Liver (tissue), 9 donors: ENCODE measurements around the gene NEB. TPM values are rescaled to one million over a fixed set of nuclear protein-coding genes. Genes with fewer than 3 reads are reported as not detected.
"Not testable (repeated sequence)": the region's sequence is repeated elsewhere in the genome, so short reads cannot be mapped to it uniquely, and the experiment has no call there.

Experiments used
- DNase-seq: peaks from one replicate; pipeline ENCODE4 v3.0.0-alpha.2; 2017; ENCODE audit warnings: low spot score
- H3K27ac ChIP-seq, 2 donors: one replicate each; pipeline ENCODE4 v1.7.0; 2013; ENCODE audit warnings: inconsistent platforms in 2 of 2, low read length in 2 of 2, control low read depth in 1 of 2, low read depth in 1 of 2, mild to moderate bottlenecking in 1 of 2
- H3K27me3 ChIP-seq, 4 donors: one replicate each; pipeline versions ENCODE4 v1.6.1 to v1.7.0; 2013; ENCODE audit warnings: low read length in 3 of 4, inconsistent platforms in 1 of 4, mild to moderate bottlenecking in 1 of 4, moderate library complexity in 1 of 4; ENCODE audit not compliant: control insufficient read depth in 4 of 4, insufficient read depth in 4 of 4
- H3K36me3 ChIP-seq, 4 donors: one replicate each; pipeline versions ENCODE4 v1.6.1 to v1.7.0; 2013; ENCODE audit warnings: low read length in 3 of 4, mild to moderate bottlenecking in 3 of 4, low read depth in 1 of 4, moderate library complexity in 1 of 4; ENCODE audit not compliant: control insufficient read depth in 4 of 4, insufficient read depth in 3 of 4
- H3K4me1 ChIP-seq, 4 donors: one replicate each; pipeline versions ENCODE4 v1.6.1 to v1.7.0; 2013; ENCODE audit warnings: low read length in 3 of 4, mild to moderate bottlenecking in 3 of 4, moderate library complexity in 1 of 4; ENCODE audit not compliant: control insufficient read depth in 4 of 4, insufficient read depth in 4 of 4
- H3K4me3 ChIP-seq, 3 donors: one replicate each; pipeline versions ENCODE4 v1.6.1 to v1.7.0; 2013; ENCODE audit warnings: low read length in 3 of 3, control low read depth in 1 of 3, low read depth in 1 of 3, mild to moderate bottlenecking in 1 of 3
- H3K9ac ChIP-seq, 2 donors: one replicate each; pipeline ENCODE4 v1.7.0; 2013; ENCODE audit warnings: low read length in 2 of 2, mild to moderate bottlenecking in 2 of 2, moderate library complexity in 2 of 2, control low read depth in 1 of 2, low read depth in 1 of 2
- H3K9me3 ChIP-seq, 4 donors: one replicate each; pipeline versions ENCODE4 v1.6.1 to v1.7.0; 2013; ENCODE audit warnings: low read length in 3 of 4; ENCODE audit not compliant: control insufficient read depth in 4 of 4
- ATF3 ChIP-seq: IDR thresholded peaks from 2 replicates; pipeline ENCODE4 v1.6.1; 2016; ENCODE audit warnings: antibody characterized with exemption
- EGR1 ChIP-seq, 2 donors: IDR thresholded peaks; 2 replicates each; pipeline ENCODE4 v1.6.1; 2016 to 2018; ENCODE audit warnings: antibody characterized with exemption in 2 of 2, low read depth in 2 of 2
- FOXA2 ChIP-seq: IDR thresholded peaks from 2 replicates; pipeline ENCODE4 v1.6.1; 2016; ENCODE audit warnings: antibody characterized with exemption
- GABPA ChIP-seq, 2 donors: IDR thresholded peaks in 1 of 2; conservative IDR thresholded peaks in 1 of 2; 2 replicates each; pipeline ENCODE4 v1.6.1; 2016; ENCODE audit warnings: antibody characterized with exemption in 2 of 2, mild to moderate bottlenecking in 1 of 2, moderate library complexity in 1 of 2
- HNF4A ChIP-seq, 2 donors: conservative IDR thresholded peaks; 2 replicates each; pipeline ENCODE4 v1.6.1; 2016; ENCODE audit warnings: antibody characterized with exemption in 2 of 2, mild to moderate bottlenecking in 2 of 2
- HNF4G ChIP-seq: IDR thresholded peaks from 2 replicates; pipeline ENCODE4 v1.6.1; 2016; ENCODE audit warnings: antibody characterized with exemption
- JUND ChIP-seq, 2 donors: IDR thresholded peaks; 2 replicates each; pipeline ENCODE4 v1.6.1; 2016; ENCODE audit warnings: antibody characterized with exemption in 2 of 2
- MAX ChIP-seq: IDR thresholded peaks from 2 replicates; pipeline ENCODE4 v1.6.1; 2016; ENCODE audit warnings: antibody characterized with exemption
- NR2F2 ChIP-seq: IDR thresholded peaks from 2 replicates; pipeline ENCODE4 v1.6.1; 2016; ENCODE audit warnings: antibody characterized with exemption
- RAD21 ChIP-seq, 2 donors: IDR thresholded peaks; 2 replicates each; pipeline ENCODE4 v1.6.1; 2016; ENCODE audit warnings: antibody characterized with exemption in 2 of 2, mild to moderate bottlenecking in 2 of 2
- REST ChIP-seq: IDR thresholded peaks from 2 replicates; pipeline ENCODE4 v1.6.1; 2016; ENCODE audit warnings: antibody characterized with exemption, mild to moderate bottlenecking
- RXRA ChIP-seq, 2 donors: IDR thresholded peaks; 2 replicates each; pipeline ENCODE4 v1.6.1; 2017 to 2018; ENCODE audit warnings: antibody characterized with exemption in 2 of 2, mild to moderate bottlenecking in 1 of 2
- SP1 ChIP-seq: IDR thresholded peaks from 2 replicates; pipeline ENCODE4 v1.6.1; 2018; ENCODE audit warnings: antibody characterized with exemption, mild to moderate bottlenecking
- TAF1 ChIP-seq: conservative IDR thresholded peaks from 2 replicates; pipeline ENCODE4 v1.6.1; 2016; ENCODE audit warnings: antibody characterized with exemption, mild to moderate bottlenecking
- YY1 ChIP-seq: IDR thresholded peaks from 2 replicates; pipeline ENCODE4 v1.6.1; 2016; ENCODE audit warnings: antibody characterized with exemption, mild to moderate bottlenecking
- ZBTB33 ChIP-seq: IDR thresholded peaks from 2 replicates; pipeline ENCODE4 v1.6.1; 2016; ENCODE audit warnings: antibody characterized with exemption
- WGBS: extraction: QIAGEN DNeasy Blood & Tissue Kit; methylation state at CpG from one replicate; pipeline ENCODE4 v1.1.7; 2013; 5-methylcytosine and 5-hydroxymethylcytosine counted together
- polyA plus RNA-seq, 2 donors: library from polyadenylated mRNA; stranded (reverse) in 1 of 2; unstranded in 1 of 2; fragments of 200-250 nt in 1 of 2; fragments of >200 nt in 1 of 2; fragmentation: Nextera tagmentation in 1 of 2; extraction: Ambion mirVana in 1 of 2; gene quantifications; one replicate each; pipeline versions ENCODE4 v1.2.1 to v1.2.3, GENCODE V29; 2013 to 2015
- total RNA-seq, 2 donors: library from RNA; depleted of rRNA; stranded (reverse); fragments of >200 nt; gene quantifications; one replicate each; pipeline ENCODE4 v1.2.3, GENCODE V29; 2014
- donor health status: healthy.
- donor health status: healthy.
- donor health status: healthy.
- donor health status: healthy.
- donor health status: healthy.

NEB gene
- total and polyA plus RNA-seq, 4 donors: 0.28 to 6.4 (median 2.7) TPM

- TF ChIP-seq YY1: no peak
Measured at GRCh38 chr2:151650456-151650855, 83.8 kb downstream of the NEB start (continued).

GRCh38 chr2:151649966-151650365 is 84.3 kb downstream of the NEB start:
- DNase-seq: no peak
- TF ChIP-seq NR2F2 (no peak), YY1 (no peak), HNF4A (conservative IDR thresholded peaks at IDR 0.05) (no peak), SP1 (no peak), MAX (no peak), TAF1 (no peak), FOXA2 (no peak), EGR1 (IDR thresholded peaks at IDR 0.05; ENCODE audit: low read depth in 2 of 2) (no peak), ZBTB33 (no peak), JUND (IDR thresholded peaks at IDR 0.05) (no peak), HNF4G (no peak), ATF3 (no peak), GABPA (IDR thresholded peaks at IDR 0.05 in 1 of 2, conservative IDR thresholded peaks at IDR 0.05 in 1 of 2) (no peak), REST (no peak), RXRA (IDR thresholded peaks at IDR 0.05) (no peak), RAD21 (IDR thresholded peaks at IDR 0.05) (no peak)
- no peaks in the 10 kb centered on the region for H3K27me3 ChIP-seq
- H3K36me3 ChIP-seq: no peaks in the 10 kb centered on the region
- no peak overlapping the region for H3K27ac ChIP-seq
- WGBS: 98% methylated on average over 3 of the region's 3 CpGs
- peaks cover 0 to 3% (median 2%) of the 10 kb centered on the region in 4 donors for H3K9me3 ChIP-seq
- H3K9ac ChIP-seq: no peak overlapping the region
- no peak overlapping the region for H3K4me3 ChIP-seq
- H3K4me1 ChIP-seq: no peaks in the 10 kb centered on the region

- H3K9ac ChIP-seq: no peak overlapping the region
- H3K4me3 ChIP-seq: no peak overlapping the region
- whole genome bisulfite sequencing: 78% methylated on average over 1 of the region's 1 CpG
- H3K27me3 ChIP-seq: no peaks in the 10 kb centered on the region
- H3K4me1 ChIP-seq: no peaks in the 10 kb centered on the region
- H3K9me3 ChIP-seq: peaks cover 0 to 3% (median 2%) of the 10 kb centered on the region in 4 donors
- no peak overlapping the region for H3K27ac ChIP-seq
- H3K36me3 ChIP-seq: no peaks in the 10 kb centered on the region
- no peak for TF ChIP-seq RAD21 (IDR thresholded peaks at IDR 0.05)
- TF ChIP-seq NR2F2: no peak
- TF ChIP-seq RXRA (IDR thresholded peaks at IDR 0.05): no peak
- no peak for TF ChIP-seq TAF1
- no peak for TF ChIP-seq HNF4G
- TF ChIP-seq GABPA (IDR thresholded peaks at IDR 0.05 in 1 of 2, conservative IDR thresholded peaks at IDR 0.05 in 1 of 2): no peak
- DNase-seq: no peak
Measured at GRCh38 chr2:151649400-151649799, 84.9 kb downstream of the NEB start.

GRCh38 chr2:151646512-151646911 is 87.8 kb downstream of the NEB start:
- H3K9me3 ChIP-seq, H3K27me3 ChIP-seq, H3K9ac ChIP-seq, H3K4me3 ChIP-seq, H3K36me3 ChIP-seq, H3K4me1 ChIP-seq, DNase-seq, H3K27ac ChIP-seq: not testable (repeated sequence)
- WGBS: 91% methylated on average over 4 of the region's 4 CpGs
